IPS-18a (cell line): Measurements from ENCODE around the gene NTNG2.
A peak's percentile ranks its signal among the peaks of the same experiment; 100 is the strongest.

Experiments used
- H3K27ac ChIP-seq: one replicate; pipeline ENCODE4 v1.5.1; 2013; ENCODE audit warnings: low read length
- H3K27me3 ChIP-seq: one replicate; pipeline ENCODE4 v1.6.1; 2013; ENCODE audit warnings: mild to moderate bottlenecking, low read length; ENCODE audit not compliant: control insufficient read depth, insufficient read depth
- H3K36me3 ChIP-seq: one replicate; pipeline ENCODE4 v1.6.1; 2013; ENCODE audit warnings: low read depth, low read length; ENCODE audit not compliant: control insufficient read depth
- H3K4me1 ChIP-seq: one replicate; pipeline ENCODE4 v1.6.1; 2013; ENCODE audit warnings: low read depth, low read length; ENCODE audit not compliant: control insufficient read depth
- H3K4me3 ChIP-seq: one replicate; pipeline ENCODE4 v1.5.1; 2013; ENCODE audit warnings: low read length
- H3K9ac ChIP-seq: one replicate; pipeline ENCODE4 v1.6.1; 2013; ENCODE audit warnings: mild to moderate bottlenecking, low read length, moderate library complexity
- H3K9me3 ChIP-seq: one replicate; pipeline ENCODE4 v1.6.1; 2013; ENCODE audit warnings: low read depth, low read length; ENCODE audit not compliant: control insufficient read depth

NTNG2 gene, protein sequence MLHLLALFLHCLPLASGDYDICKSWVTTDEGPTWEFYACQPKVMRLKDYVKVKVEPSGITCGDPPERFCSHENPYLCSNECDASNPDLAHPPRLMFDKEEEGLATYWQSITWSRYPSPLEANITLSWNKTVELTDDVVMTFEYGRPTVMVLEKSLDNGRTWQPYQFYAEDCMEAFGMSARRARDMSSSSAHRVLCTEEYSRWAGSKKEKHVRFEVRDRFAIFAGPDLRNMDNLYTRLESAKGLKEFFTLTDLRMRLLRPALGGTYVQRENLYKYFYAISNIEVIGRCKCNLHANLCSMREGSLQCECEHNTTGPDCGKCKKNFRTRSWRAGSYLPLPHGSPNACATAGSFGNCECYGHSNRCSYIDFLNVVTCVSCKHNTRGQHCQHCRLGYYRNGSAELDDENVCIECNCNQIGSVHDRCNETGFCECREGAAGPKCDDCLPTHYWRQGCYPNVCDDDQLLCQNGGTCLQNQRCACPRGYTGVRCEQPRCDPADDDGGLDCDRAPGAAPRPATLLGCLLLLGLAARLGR

DNA sequence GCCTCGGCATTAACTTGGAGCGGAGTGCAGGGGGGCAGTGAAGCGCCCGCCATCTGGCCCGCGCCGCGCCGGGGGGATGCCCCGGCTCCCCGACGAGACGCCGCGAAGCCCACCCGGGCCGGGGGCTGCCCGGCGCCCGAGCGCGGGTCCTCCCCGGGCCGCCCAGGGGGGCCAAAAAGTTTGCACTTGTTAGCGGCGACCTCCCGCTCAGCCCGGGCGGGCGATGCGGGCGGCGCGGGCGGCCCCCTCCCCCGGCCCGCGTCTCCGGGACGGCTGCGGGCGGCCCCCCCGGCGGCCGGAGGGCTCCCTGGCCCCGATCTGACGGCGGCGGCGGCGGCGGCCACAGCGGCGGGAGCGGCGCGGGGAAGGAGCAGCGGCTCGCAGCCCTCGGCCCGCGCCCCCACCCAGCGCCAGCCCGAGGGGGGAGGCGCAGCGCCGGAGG is at the start of gene NTNG2:
Gene NTNG2, plus strand, starts transcription at position 316 of the 442 bp plus-strand sequence. CDS start 4,774 bp downstream, outside the sequence.
- no peak within 1 kb of the TSS for H3K27ac ChIP-seq
- peak within 1 kb of the TSS; percentile 61 for H3K4me3 ChIP-seq
- H3K9ac ChIP-seq = no peak within 1 kb of the TSS
- peaks cover 4% of the 10 kb centered on the region for H3K4me1 ChIP-seq
- no peaks in the 10 kb centered on the region for H3K9me3 ChIP-seq
- H3K36me3 ChIP-seq = no peaks in the 10 kb centered on the region
- peaks cover 79% of the 10 kb centered on the region for H3K27me3 ChIP-seq

DNA sequence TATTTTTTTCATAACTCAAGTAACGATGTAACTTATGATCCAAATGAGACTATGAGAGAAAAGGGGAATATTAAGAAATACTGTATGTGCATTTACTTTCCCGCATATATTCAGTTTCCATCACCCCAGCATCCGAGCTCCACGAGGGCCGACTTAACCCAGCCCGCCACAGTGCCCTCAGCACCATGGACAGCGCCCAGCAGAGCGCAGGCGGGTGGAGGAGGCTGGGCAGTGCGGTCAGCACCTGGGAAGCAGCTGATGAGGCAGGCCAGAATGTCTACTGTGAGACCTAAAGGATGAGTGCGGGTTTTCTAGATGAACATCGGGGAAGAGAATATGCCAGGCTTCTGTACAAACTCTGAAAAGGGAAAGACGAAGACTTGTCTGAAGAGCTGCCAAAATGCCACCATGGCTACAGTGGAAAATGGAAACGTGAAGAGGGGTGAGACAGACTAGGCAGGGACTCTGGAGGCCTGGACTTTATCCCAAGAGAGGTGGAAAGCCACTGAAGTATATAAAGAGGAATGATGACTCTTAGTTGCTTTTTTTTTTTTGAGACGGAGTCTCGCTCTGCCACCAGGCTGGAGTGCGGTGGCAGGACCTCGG is 47.7 kb upstream of the NTNG2 start:
- Histone ChIP-seq H3K27ac (no peak overlapping the region), H3K27me3 (no peaks in the 10 kb centered on the region), H3K9me3 (no peaks in the 10 kb centered on the region)

DNA sequence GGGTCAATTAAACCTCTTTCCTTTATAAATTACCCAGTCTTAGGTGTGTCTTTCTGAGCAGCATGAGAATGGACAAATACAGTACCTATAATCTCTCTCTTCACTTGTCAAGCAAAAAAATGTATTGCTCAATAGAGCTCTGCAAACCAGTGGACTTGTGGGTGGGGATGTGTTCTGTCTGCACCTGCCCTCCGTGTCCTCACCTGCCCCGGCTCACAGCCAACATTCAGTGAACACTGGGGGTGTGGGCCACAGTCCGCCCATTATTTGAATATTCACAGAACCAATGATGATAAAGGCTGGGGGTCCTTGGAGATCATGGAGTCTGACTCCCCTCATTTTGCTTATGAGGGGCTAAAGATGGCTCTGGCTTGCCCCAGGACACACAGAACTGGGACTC is 45.3 kb upstream of the NTNG2 start:
- no peak overlapping the region for H3K27ac ChIP-seq
- no peak overlapping the region for H3K4me3 ChIP-seq
- no peaks in the 10 kb centered on the region for H3K4me1 ChIP-seq
- no peaks in the 10 kb centered on the region for H3K9me3 ChIP-seq
- no peak overlapping the region for H3K9ac ChIP-seq
- H3K27me3 ChIP-seq = no peaks in the 10 kb centered on the region
- H3K36me3 ChIP-seq = no peaks in the 10 kb centered on the region

More for the DNA sequence above, 47.7 kb upstream of the NTNG2 start:
- Histone ChIP-seq H3K4me3 (no peak overlapping the region), H3K36me3 (no peaks in the 10 kb centered on the region), H3K9ac (no peak overlapping the region), H3K4me1 (no peaks in the 10 kb centered on the region)

DNA sequence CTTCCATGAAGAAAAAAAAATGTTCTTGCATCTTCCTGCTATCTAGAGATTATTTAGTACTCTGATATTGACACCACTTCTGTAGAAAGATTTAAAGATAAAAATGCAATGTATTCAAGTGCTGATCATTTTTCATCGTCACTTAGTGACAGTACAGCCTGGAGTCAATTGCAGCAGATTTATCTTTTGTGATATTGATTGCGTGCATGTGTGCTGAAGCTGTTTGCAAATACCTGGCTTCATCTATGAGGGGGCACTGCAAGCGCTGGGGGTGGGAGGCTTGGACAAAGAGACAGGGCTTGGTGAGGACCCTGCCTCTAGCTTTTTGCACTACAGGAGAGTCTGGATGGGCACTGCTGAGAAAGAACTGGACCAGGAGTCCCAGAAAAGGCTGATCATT is 44.2 kb upstream of the NTNG2 start:
- H3K27ac ChIP-seq = no peak overlapping the region
- no peaks in the 10 kb centered on the region for H3K27me3 ChIP-seq
- H3K4me3 ChIP-seq = no peak overlapping the region
- H3K4me1 ChIP-seq = peaks cover 7% of the 10 kb centered on the region
- H3K36me3 ChIP-seq = no peaks in the 10 kb centered on the region
- no peaks in the 10 kb centered on the region for H3K9me3 ChIP-seq
- no peak overlapping the region for H3K9ac ChIP-seq

DNA sequence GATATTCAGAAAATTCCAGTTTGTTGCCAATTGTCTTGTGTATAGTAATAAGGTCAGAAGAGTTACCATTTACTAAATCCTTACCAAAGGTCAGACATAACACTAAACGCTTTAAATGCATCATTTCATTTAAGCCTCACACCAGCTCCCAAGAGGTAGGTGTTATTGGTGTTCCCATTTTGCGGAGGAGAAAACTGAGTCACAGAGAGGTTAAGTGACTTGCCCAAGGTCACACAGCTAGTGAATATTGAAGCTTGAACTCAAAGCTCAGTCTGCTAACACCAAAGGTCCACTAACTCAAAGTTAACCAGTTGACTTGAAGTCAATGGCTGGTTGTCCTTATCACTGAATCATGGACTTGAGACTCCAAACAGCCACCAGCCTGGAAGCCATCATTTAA is 40.8 kb upstream of the NTNG2 start:
- Histone ChIP-seq H3K27me3 (no peaks in the 10 kb centered on the region), H3K4me3 (no peak overlapping the region), H3K27ac (no peak overlapping the region), H3K36me3 (no peaks in the 10 kb centered on the region), H3K4me1 (peaks cover 20% of the 10 kb centered on the region), H3K9me3 (no peaks in the 10 kb centered on the region), H3K9ac (no peak overlapping the region)

DNA sequence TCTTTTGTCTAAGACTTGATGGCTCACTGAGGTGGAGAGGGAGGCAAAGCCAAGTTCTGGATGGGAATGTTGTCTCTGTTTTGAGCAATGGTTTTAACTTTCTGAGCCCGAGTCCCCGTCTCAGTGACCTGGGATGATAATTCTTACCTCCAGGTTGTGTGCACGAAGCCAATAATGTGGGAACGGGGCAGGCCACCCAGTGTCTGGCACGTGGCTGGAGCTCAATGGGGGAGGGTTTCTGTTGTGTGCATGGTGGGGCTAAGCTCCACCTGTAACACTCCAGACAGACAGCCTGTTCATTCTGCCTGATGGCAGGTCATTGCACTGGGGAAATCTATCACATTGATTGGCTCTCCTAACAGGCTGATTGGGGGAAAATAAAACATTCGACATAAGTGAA is 37.1 kb upstream of the NTNG2 start:
- no peaks in the 10 kb centered on the region for H3K27me3 ChIP-seq
- H3K9me3 ChIP-seq = no peaks in the 10 kb centered on the region
- no peak overlapping the region for H3K27ac ChIP-seq

DNA sequence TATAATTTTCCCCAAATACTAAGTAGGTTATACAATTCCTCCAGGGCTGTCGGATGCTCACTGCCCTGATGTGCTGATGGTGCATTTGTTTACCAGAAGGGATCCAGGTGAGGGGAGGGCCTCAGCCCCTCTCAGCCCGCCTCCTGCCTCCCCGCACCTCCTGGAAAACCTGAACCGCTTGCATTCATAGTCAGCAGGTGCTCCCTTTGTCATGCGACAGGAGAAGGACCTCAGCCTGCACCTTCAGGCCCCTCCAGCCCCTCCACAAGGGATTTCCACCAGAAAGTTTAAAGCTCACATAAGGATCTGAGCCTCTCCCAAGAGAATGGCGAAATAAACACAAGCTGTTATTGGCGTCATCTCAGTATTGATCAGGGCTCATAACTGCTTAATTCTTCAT is 36.5 kb upstream of the NTNG2 start:
- Histone ChIP-seq H3K9me3 (no peaks in the 10 kb centered on the region), H3K27ac (no peak overlapping the region), H3K4me3 (no peak overlapping the region), H3K36me3 (no peaks in the 10 kb centered on the region), H3K4me1 (peaks cover 29% of the 10 kb centered on the region), H3K9ac (no peak overlapping the region), H3K27me3 (no peaks in the 10 kb centered on the region)

More for the DNA sequence above, 37.1 kb upstream of the NTNG2 start:
- H3K36me3 ChIP-seq = no peaks in the 10 kb centered on the region
- no peak overlapping the region for H3K9ac ChIP-seq
- H3K4me3 ChIP-seq = no peak overlapping the region
- H3K4me1 ChIP-seq = peaks cover 29% of the 10 kb centered on the region

DNA sequence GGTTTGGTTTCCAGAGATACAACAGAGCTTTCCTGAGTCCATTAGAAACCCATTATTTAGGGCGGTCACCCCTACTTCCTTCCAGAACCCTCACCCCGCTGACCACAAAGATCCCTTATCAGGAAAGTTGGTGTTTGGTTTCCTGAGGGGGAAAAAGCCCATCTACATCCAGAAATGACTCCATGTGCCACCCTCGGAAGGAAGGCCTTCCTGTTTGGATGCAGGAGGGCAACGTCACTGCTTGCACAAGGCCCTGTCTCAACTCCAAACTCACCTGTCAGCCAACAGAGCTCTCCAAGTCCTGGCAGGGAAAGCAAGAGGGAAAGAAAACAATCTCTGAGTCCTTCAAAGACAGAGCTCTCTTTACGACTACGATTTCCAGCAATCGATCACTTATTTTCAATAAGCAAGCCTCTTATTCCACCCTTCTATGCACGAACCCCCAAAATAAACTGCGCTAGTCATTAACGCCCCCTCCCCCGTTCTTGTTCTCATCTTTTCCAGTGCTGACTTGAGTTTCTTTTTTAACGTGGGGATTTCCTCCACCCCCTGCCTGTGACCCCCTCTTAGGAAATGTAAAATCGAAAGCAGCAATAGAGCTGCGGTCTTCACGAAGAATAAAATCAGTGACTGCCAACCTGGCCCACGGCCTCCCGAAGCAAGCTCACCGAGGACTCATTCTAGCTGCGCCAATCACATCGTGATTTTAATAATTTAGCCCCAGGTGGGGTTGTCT is 35.7 kb upstream of the NTNG2 start:
- Histone ChIP-seq H3K4me1 (peaks cover 29% of the 10 kb centered on the region), H3K36me3 (no peaks in the 10 kb centered on the region), H3K27me3 (no peaks in the 10 kb centered on the region), H3K9me3 (no peaks in the 10 kb centered on the region), H3K9ac (no peak overlapping the region), H3K27ac (no peak overlapping the region), H3K4me3 (peak overlapping the region; percentile 5)

DNA sequence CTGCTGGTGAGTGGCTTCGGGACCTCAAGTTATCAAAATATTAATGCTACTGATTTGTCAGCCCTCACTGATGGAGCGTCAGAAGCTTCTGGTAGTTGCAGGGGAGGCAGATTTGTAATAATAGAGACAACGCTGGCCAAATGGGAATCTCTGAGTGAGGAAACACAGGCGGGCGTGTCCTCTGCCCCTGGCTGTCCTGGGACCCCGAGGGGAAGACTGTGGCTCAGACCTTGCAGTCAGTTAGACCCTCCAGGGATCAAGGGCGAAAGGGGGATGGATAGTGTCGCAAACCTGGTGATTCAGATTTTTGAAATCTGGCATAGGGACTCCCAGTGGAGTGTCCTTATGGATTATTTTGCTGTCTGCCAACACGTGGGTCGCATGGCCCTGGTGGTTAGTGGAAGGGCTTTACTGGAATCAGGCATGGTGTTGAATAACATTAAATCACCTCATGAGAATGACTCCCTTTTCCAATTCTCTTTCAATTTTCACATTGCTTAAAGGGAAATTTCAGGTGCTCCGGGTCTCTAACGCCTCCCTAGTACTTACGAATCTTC is 35.1 kb upstream of the NTNG2 start:
- H3K36me3 ChIP-seq = no peaks in the 10 kb centered on the region
- no peak overlapping the region for H3K27ac ChIP-seq
- H3K4me1 ChIP-seq = peaks cover 29% of the 10 kb centered on the region
- no peak overlapping the region for H3K4me3 ChIP-seq
- no peaks in the 10 kb centered on the region for H3K9me3 ChIP-seq
- no peak overlapping the region for H3K9ac ChIP-seq
- no peaks in the 10 kb centered on the region for H3K27me3 ChIP-seq

DNA sequence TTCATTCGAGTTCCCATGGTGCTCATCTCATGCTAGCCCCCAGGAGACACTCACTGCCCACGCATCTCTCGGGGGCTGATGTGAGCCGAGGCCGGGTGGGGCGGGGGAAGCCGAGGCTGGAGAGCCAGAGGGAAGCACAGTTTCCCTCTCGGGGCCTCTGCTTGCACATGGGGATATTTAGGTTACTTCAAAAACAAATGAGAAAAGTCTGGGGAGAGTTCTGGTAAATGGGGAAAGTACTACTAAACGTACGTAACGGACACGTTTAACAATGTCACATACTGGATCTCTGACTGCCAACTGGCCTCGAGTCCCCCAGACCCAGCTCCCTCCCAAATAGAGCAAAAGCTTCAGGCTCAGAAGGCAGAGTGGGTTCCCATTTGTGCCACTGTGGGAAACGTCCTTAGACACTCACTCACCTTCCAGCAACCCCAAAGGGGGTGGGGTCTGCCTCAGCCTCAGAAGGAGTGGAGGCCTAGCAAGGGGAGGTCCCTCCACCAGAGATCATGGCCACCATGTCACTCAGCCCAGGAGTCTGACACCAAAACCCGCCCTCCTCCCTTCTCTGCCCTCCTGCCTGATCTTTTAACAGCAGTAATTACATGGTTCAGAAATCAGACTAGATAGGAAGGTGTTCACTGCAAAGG is 33.8 kb upstream of the NTNG2 start:
- Histone ChIP-seq H3K27ac (no peak overlapping the region), H3K27me3 (no peaks in the 10 kb centered on the region), H3K9me3 (no peaks in the 10 kb centered on the region), H3K36me3 (no peaks in the 10 kb centered on the region), H3K9ac (no peak overlapping the region), H3K4me3 (no peak overlapping the region), H3K4me1 (peaks cover 22% of the 10 kb centered on the region)

DNA sequence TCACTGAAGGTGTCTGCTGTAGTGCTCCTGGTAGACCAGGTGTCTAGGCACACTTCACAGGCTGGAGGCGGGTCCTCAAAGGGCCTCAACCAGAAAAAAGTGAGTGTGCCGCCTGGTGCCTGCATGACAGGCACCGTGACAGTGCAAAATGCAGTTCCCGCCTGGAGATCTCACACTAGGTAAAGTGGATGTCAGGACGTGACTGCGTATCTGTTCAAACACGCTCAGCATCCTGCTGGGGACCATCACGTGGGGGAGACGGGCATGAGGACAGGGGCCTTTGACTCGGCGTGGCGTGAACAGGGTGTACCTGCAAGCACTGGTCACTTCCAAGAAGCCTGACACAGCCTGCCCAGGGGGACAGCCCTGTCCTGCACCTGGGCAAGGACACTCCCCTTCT is 32.3 kb upstream of the NTNG2 start:
- Histone ChIP-seq H3K4me3 (no peak overlapping the region), H3K27me3 (no peaks in the 10 kb centered on the region), H3K4me1 (peaks cover 22% of the 10 kb centered on the region), H3K36me3 (no peaks in the 10 kb centered on the region), H3K27ac (no peak overlapping the region), H3K9ac (no peak overlapping the region), H3K9me3 (no peaks in the 10 kb centered on the region)
